ENCODE measurements around the gene OR6M1. TPM values are rescaled to one million over a fixed set of nuclear protein-coding genes. Genes with fewer than 3 reads are reported as not detected.

Gene OR6M1
- total RNA-seq, 2 donors from 2014 or later: not detected

DNA sequence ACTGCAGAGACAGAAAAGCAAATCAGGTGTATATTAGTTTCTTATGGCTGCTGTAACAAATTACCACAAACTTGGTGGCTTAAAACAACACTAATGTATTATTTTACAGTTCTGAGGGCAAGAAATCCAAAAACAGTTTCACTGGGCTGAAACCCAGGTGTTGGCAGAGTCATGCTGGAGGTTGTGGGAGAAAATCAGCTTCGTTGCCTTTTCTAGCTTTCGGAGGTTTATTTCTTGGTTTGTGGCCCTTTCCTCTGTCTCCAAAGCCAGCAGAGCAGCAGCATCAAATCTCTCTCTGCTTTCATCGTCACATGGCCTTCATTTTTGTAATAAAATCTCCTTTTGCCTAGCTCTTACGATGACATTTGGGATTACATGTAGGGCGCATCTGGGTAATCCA, 33.0 kb upstream of the OR6M1 start:
- Histone ChIP-seq H3K27me3 (replicated peaks; ENCODE audit: insufficient read depth) (no peaks in the 10 kb centered on the region), H3K36me3 (no peaks in the 10 kb centered on the region), H3K9me3 (no peaks in the 10 kb centered on the region), H3K4me3 (no peak overlapping the region), H3K27ac (no peak overlapping the region), H3K4me1 (replicated peaks) (no peaks in the 10 kb centered on the region)
- intact Hi-C loops (cut with DNase I): no loop called here
- 89% methylated on average over 5 of the region's 5 CpGs for WGBS
- no peak for TF ChIP-seq POLR2A (IDR thresholded peaks at IDR 0.05)
- TF ChIP-seq POLR2AphosphoS5 (IDR thresholded peaks at IDR 0.05): no peak
- no peak for TF ChIP-seq CTCF (IDR thresholded peaks at IDR 0.05)
- no peak for DNase-seq (ENCODE audit: low spot score)

- DNase-seq (ENCODE audit: low spot score): no peak
- TF ChIP-seq POLR2A (IDR thresholded peaks at IDR 0.05): no peak
- no peak for TF ChIP-seq POLR2AphosphoS5 (IDR thresholded peaks at IDR 0.05)
- no peak for TF ChIP-seq CTCF (IDR thresholded peaks at IDR 0.05)
- H3K36me3 ChIP-seq: no peaks in the 10 kb centered on the region
- H3K27ac ChIP-seq: no peak overlapping the region
- no peaks in the 10 kb centered on the region for H3K27me3 ChIP-seq (replicated peaks; ENCODE audit: insufficient read depth)
- WGBS: 57% methylated on average over 1 of the region's 1 CpG
- H3K4me3 ChIP-seq: no peak overlapping the region
- intact Hi-C loops (cut with DNase I): no loop called here
- H3K4me1 ChIP-seq (replicated peaks): no peaks in the 10 kb centered on the region
- no peaks in the 10 kb centered on the region for H3K9me3 ChIP-seq
Observed at GRCh38 chr11:123838659-123839058, 32.5 kb upstream of the OR6M1 start.

DNA sequence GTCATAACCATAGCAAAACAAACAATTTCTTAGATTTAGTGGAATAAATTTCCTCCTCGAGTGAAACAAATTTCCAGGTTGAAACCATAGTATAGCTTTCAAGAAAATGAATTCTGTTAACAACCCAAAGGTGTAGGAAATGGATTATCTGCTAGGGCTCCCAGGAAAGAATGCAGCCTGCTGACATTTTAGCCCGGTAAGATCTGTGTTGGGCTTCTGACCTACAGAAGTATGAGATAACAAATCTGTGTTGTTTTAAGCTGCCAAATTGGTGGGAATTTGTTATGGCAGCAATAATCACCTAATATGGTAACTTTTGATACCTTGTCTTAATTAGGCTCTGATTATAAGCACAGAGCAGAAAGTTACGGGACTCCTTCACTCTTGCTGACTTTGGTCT, 32.0 kb upstream of the OR6M1 start:
- no peak for DNase-seq (ENCODE audit: low spot score)
- no peaks in the 10 kb centered on the region for H3K4me1 ChIP-seq (replicated peaks)
- no peak overlapping the region for H3K27ac ChIP-seq
- H3K36me3 ChIP-seq: no peaks in the 10 kb centered on the region
- intact Hi-C loops (cut with DNase I): no loop called here
- no peak overlapping the region for H3K4me3 ChIP-seq
- 56% methylated on average over 3 of the region's 3 CpGs for WGBS
- H3K9me3 ChIP-seq: no peaks in the 10 kb centered on the region
- H3K27me3 ChIP-seq (replicated peaks; ENCODE audit: insufficient read depth): no peaks in the 10 kb centered on the region
- TF ChIP-seq POLR2A (IDR thresholded peaks at IDR 0.05) (no peak), CTCF (IDR thresholded peaks at IDR 0.05) (no peak), POLR2AphosphoS5 (IDR thresholded peaks at IDR 0.05) (no peak)

- Histone ChIP-seq H3K9me3 (no peaks in the 10 kb centered on the region), H3K4me3 (no peak overlapping the region), H3K27ac (no peak overlapping the region), H3K27me3 (replicated peaks; ENCODE audit: insufficient read depth) (no peaks in the 10 kb centered on the region), H3K4me1 (replicated peaks) (no peaks in the 10 kb centered on the region), H3K36me3 (no peaks in the 10 kb centered on the region)
- TF ChIP-seq POLR2A (IDR thresholded peaks at IDR 0.05) (no peak), POLR2AphosphoS5 (IDR thresholded peaks at IDR 0.05) (no peak), CTCF (IDR thresholded peaks at IDR 0.05) (no peak)
- no peak for DNase-seq (ENCODE audit: low spot score)
- WGBS: 85% methylated on average over 2 of the region's 2 CpGs
- intact Hi-C loops (cut with DNase I): no loop called here
Observed at GRCh38 chr11:123833095-123833494, 26.9 kb upstream of the OR6M1 start.

- DNase-seq (ENCODE audit: low spot score): no peak
- no peak for TF ChIP-seq POLR2AphosphoS5 (IDR thresholded peaks at IDR 0.05)
- TF ChIP-seq POLR2A (IDR thresholded peaks at IDR 0.05): no peak
- no peak for TF ChIP-seq CTCF (IDR thresholded peaks at IDR 0.05)
- Histone ChIP-seq H3K27me3 (replicated peaks; ENCODE audit: insufficient read depth) (no peaks in the 10 kb centered on the region), H3K4me1 (replicated peaks) (no peaks in the 10 kb centered on the region), H3K9me3 (no peaks in the 10 kb centered on the region), H3K27ac (no peak overlapping the region), H3K36me3 (no peaks in the 10 kb centered on the region), H3K4me3 (no peak overlapping the region)
- 90% methylated on average over 7 of the region's 7 CpGs for WGBS
- intact Hi-C loops (cut with DNase I): no loop called here
Observed at GRCh38 chr11:123829745-123830144, 23.6 kb upstream of the OR6M1 start.

All from prostate gland (tissue), 2 donors.